NOMO-1 (cell line): Measurements from ENCODE around the gene GEMIN2.
"Not testable (repeated sequence)": the region's sequence is repeated elsewhere in the genome, so short reads cannot be mapped to it uniquely, and the experiment has no call there.

Experiments
- DNase-seq, 2 experiments: peaks; one replicate each; lab custom pipeline; 2025; ENCODE audit not compliant: unreplicated experiment in 2 of 2; lab: John Stamatoyannopoulos, UW

The GEMIN2 gene, protein sequence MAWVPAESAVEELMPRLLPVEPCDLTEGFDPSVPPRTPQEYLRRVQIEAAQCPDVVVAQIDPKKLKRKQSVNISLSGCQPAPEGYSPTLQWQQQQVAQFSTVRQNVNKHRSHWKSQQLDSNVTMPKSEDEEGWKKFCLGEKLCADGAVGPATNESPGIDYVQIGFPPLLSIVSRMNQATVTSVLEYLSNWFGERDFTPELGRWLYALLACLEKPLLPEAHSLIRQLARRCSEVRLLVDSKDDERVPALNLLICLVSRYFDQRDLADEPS

DNA sequence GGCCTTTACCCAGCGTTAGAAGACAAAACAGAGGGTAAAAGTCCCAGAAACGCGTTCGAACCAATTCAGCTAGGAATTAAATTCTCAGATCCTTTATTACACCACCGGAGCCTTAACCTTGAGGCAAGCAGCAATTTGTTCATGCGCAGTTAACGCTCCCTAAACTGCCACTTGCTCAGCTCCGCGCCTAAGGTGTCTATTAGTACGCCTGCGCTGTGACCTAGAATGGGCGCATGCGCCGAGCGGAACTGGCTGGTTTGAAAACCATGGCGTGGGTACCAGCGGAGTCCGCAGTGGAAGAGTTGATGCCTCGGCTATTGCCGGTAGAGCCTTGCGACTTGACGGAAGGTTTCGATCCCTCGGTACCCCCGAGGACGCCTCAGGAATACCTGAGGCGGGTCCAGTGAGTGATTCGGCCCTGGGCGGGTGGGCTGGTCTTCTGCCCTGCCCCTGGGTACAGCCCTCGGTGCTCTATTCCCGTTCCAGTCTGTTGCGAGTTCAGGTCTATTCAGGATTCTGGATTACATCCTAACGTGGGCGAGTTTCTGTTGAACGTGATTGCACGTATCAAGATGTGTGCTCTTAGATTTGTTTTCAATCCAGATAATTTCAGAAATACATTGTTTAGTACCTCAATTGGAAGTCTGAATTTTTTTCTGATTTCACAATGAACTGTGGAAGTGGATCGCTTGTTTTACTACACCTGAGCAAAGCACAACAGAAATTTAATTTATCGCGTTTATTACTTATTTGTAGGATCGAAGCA, at the start of gene GEMIN2:
GEMIN2 (plus strand) TSS at position 251 of the 766 bp plus-strand sequence; CDS start at position 267, 16 bp downstream.
- DNase-seq, result peak; percentile 93 to 97

DNA sequence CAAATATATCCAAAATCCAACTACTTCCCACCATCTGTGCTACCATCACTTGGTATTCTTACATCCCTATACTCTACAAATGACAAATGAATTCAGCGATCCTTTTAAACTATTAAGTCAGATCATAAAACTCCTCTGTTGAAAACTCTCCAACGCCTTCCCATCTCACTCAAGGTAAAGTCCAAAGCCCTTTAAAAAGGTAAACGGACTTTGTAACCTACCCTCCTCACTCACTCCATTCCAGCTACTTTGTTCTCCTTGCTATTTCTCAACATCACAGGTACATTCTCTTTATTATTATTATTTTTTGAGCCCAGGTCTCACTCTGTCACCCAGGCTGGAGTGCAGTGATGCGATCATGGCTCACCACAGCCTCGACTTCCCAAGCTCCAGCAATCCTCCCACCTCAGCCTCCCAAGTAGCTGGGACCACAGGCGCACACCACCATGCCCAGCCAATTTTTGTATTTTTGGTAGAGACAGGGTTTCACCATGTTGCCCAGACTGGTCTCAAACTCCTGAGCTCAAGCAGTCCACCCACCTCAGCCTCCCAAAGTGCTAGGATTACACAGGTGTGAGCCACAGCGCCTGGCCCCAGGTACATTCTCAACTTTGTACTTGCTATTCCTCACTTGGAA, 44.8 kb upstream of the GEMIN2 start:
- DNase-seq, result not testable (repeated sequence)

DNA sequence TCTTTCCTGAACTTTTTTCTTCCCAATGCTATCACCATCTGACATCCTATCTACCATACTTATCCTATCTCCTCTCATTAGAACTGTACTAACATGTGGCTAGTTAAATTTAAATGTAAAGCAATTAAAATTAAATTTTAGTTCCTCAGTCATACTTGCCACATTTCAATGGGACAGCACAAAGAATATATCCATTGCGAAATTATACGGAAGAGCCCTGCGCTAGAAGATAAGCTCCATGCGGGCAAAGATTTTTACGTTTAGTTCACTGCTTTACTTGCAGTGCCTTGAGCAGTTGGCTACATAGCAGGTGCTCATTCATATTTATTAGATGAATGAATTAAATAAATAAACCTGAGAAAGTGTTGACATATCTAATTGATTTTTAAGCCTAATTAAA, 44.2 kb upstream of the GEMIN2 start:
- no peak for DNase-seq

DNA sequence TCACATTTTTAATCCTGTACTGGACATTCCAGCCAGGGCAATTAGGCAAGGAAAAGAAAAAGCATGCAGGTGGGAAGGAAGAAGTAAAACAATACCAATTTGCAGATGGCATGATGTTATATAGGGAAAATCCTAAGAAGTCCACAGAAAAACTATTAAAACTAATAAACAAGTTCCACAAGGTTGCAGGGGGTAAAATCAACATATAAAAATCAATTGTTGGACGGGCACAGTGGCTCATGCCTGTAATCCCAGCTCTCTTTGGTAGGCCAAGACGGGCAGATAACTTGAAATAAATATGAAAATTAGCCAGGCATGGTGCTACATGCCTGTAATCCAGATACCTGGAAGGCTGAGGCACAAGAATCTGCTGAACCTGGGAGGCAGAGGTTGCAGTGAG, 43.0 kb upstream of the GEMIN2 start:
- DNase-seq, result no peak

DNA sequence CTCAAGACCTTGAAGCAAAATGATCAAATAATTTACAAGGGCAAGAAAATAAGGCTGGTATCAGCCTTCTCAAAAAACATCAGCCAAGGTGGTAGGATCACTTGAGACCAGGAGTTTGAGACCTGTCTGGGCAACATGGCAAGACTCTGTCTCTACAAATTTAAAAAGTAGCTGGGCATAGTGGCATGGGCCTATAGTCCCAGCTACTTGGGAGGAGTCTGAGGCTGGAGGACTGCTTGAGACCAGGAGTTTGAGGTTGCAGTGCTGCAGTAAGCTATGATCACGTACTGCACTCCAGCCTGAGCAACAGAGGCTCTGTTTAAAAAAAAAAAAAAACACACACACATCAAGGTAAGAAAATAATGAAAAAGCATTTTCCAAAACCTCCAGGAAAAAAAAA, 33.2 kb upstream of the GEMIN2 start:
- DNase-seq, result no peak

DNA sequence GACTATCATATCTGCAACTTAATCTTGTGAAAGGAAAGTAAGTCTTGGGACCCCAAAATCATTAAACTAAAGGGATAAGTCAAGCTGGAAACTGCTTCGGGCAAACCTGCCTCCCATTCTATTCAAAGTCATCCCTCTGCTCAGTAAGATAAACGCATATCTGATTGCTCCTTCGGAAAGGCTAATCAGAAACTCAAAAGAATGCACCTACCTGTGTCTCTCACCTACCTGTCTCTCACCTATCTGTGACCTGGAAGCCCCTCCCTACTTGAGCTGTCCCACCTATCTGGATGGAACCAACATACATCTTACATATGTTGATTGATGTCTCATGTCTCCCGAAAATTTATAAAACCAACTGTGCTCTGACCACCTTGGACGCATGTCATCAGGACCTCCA, 31.0 kb upstream of the GEMIN2 start:
- DNase-seq, result no peak

DNA sequence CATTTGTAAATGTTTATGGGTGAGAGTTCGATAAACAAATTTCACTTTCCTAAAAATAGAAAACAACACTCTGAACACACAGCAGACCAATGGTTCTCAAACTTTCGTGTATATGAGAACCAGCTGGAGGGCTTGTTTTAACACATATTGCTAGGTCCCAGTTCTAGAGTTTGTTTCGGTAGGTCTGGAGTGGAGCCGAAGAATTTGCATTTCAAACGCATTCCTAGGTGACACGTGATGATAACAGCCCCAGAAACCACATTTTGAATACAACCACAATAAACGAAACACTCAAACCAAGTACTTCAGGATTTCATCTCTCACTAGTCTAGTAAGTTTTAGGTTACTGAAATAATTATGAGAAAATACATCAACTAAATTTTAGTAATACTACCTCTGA, 28.2 kb upstream of the GEMIN2 start:
- DNase-seq, result no peak

DNA sequence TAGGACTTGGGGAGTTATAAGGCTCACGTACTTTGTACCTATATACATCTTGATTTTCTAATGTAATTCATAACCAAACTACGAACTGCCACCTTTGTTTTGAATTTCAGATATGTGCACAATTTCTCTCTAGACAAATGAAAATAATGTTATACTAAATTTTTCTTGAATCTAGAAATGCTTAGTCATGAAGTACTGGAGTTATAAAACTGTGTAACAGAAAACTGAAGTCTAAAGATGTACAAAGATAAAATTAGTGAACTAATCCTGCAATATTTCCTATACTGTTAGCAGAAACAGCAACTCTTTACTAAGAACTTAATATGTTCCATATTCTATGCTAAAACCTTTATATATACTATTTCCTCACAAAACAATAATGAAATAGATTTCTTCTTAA, 26.6 kb upstream of the GEMIN2 start:
- DNase-seq, result no peak

DNA sequence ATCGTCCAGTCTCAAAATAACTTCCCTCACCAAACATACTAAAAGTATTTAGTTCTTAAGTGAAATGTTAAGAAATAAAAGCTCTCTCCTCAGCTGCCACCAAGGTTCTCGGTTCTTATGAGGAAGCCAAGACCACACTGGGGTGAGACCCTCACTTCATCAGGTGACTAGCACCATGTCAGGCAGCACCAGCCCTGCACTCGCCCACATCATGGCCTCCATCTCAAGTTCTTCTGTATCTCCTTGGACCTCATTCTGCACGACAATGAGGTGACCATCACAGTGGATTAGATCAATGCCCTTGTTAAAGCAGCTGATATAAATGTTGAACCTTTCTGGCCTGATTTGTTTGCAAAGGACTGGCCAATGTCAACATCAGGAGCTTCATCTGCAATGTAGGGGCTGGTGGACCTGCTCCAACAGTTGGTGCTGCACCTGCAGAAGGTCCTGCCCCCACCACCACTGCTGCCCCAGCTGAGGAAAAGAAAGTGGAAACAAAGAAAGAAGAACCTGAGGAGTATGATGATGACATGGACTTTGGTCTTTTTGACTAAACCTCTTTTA, 23.5 kb upstream of the GEMIN2 start:
- DNase-seq, result no peak

DNA sequence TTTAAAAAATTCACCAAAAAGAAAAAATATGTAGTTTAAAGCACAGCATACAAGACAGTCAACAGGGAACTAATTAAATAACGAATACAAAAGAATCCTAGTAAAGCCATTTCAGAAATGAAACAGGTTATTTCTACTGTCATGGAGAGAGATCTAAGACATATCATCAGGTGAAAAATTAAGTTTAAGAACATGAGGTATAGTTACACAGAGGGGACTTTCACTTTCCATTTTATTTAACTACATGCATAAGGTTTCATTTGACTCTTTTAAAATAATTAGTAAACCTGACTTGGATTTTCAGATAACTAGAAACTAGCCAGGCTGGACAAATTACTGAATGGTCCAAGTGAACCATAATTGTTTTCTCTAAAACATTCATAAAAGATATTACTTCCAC, 22.4 kb upstream of the GEMIN2 start:
- no peak for DNase-seq

DNA sequence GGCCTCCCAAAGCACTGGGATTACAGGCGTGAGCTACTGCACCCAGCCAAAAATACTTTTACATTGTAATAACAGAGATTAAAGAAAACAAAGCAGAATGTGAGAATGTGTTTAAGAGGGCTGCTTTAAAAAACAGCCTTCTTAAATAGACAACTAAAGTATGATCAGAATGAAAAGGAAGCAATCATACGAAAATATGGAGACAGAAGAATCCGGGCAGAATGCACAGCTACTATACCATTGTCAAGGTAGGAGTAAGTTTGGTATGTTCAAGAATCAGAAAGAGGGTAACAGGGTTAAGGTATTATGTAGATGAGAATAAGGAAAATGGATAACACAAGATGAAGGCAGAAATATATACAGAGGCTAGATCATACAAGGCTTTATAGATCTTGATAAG, 19.6 kb upstream of the GEMIN2 start:
- no peak for DNase-seq

DNA sequence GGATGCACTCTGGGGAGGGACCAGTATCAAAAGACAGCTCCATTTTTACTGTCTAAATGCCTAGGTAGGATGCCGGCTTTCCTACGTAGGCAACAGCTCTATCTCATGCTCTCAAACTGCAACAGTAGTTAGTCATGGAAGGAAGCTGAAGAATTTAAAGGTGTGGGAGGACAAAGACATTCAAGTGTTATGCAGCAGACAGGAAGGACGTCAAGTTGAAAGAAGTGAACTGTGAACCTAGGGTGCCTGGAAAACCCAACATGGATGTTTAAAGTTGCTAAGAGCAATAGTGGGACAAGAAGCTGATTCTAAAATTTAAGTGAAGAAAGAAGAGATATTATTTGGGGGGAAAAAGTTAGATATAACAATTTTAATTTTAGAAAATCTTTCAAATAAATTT, 17.0 kb upstream of the GEMIN2 start:
- DNase-seq, result no peak

DNA sequence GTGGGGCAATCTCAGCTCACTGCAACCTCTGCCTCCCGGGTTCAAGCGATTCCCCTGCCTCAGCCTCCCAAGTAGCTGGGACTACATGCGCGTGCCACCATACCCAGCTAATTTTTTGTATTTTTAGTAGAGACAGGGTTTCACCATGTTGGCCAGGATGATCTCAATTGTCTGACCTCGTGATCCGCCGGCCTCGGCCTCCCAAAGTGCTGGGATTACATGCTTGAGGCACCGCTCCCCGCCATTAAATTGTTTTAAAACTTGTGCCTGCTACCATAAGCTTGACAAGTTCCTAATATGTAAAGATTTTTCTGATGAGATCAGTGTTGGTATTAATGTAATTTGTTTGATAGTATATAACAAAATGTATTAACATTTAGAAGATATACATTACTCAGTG, 14.9 kb upstream of the GEMIN2 start:
- not testable (repeated sequence) for DNase-seq

DNA sequence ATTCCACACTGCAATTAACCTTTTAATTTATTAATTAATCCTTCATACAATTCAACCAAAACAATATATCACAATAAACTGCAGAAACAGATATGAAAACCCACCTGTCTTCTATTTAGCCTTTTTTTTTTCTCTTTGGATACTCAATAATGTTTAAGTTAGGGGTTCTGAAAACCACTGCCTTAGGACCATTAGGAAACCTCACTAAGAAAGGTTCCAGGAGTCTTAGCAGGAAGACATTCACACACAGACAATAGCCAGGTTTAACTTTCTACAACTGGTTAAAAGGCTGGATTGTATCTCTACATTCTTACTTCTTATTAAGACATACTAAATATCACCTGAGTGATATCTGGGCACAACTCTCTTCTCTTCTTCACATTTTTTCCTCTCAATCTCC, 14.4 kb upstream of the GEMIN2 start:
- no peak for DNase-seq

DNA sequence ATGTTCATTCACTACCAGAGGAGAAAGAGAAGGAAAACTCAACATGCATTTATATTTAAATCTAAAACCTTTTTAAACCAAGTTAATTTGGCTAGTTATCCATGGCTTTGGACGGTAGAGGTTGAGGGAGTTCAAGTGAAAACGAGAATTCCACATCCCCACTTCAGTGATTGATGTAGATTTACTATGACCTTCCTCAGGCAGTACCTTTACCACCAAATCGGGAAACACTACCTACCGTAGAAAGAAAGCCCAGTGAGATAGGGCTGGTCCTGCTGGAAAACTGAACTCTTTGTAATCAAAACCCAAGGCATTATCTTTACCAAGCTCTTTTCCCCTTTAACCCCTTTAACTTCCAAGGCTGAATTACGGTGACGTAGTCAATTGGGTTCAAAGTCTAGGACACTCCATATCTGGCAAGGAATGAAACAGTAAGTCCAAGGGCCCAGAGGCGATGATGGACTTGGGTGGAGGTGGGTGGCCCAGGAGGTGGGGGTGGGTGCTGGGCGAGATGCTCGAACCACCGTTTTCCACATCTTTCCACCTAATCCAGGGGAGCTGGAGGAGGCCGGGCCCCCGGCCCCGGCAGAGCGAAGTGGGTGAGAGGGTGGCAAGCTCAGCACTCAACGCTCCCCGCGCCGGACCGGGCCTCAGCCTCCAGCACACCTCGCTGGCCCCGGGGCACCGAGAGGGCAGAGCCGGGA, 11.7 kb upstream of the GEMIN2 start:
- peak; percentile 12 to 18 for DNase-seq

DNA sequence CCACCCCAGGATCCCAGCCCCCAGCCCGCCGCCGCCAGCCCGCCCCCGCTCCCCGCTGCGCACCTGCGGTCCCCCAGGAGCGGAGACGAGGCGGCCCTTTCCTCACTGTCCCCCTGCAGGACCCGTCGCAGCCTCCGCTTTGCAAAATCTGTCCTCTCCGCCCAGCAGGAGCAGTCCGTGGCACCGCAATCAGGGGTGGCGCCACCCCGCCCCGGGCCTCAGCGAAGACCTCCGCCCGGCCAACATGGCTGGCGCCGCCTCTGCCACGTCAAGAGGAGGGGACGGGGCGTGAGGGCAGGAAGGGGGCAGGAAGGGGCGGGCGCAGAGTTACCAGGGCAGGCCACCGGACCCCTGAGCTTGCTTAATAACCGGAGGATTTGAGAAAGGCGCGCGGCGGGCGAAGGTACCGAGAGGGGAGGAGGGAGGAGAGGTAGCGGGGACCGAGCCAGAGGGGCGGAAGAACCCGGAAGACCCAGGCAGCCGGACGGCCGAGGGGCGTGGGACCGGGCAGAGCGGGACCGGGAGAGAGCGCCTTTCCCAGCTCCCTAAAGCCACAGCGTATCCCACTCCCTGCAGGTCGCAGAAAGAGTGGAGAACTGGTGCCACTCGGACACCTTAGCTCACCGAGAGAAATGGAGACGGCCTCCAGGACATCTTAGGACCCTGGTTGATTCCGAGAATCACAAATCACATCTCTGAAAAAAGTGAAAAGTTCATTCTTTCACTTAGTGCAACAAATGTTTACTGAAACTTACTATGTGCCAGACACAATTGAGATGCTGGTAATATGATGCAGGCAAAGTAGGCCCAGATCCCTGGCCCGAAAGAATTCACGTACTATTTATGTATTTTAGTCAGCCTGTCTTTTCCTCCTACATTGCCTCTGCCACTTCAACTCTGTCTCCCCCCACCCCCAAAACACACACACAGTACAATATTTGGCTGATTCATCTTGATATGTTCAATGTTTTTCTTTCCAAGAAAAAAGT, 10.9 kb upstream of the GEMIN2 start, which contains the start of gene SEC23A:
SEC23A (minus strand) TSS at position 267 of the 989 bp plus-strand sequence. CDS start 7,117 bp downstream, outside the sequence.
- peak; percentile 89 to 95 for DNase-seq

DNA sequence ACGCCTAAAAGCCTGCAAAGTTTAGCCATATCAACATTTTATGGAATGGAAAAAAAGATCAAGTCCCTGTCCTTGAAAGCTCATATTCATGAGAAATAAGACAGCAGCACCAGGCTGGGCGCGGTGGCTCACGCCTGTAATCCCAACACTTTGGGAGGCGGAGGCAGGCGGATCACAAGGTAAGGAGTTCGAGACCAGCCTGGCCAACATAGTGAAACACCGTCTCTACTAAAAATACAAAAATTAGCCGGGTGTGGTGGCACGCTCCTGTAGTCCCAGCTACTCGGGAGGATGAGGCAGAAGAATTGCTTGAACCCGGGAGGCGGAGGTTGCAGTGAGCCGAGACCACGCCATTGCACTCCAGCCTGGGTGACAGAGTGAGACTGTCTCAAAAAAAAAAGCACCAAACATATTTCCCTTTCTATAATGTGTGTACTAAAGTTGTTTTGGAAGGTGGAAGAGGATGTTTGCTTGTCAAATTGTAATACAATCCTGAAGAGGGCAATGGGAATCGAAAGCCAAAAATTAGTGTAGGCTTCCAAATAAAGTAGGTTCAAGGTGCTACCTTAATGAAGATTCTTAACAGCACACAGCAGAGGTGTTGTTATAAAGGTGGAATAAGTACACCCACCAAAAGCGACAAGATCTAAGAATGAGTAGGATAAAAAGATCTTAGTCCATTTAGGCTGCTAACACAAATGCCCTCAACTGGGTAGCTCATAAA, 9.9 kb upstream of the GEMIN2 start:
- not testable (repeated sequence) for DNase-seq

DNA sequence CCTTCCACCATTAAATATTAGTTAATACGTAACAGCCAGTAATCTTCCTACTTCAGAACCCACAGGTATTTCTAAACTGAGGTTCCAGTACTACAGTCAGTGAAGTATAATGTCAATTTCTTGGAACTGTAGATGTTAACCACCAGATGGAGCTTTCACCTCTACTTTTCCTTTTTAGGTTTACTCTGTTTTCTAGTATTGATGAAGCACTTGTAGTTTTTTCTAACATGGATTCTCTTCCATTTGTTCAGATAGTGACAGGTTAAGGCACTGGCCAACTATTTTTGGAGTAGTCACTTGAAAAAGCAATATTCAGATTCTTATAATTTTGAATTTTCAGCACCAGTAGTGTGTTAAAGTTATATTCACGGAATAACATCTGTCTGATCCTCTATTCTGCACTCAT, 6.5 kb upstream of the GEMIN2 start:
- DNase-seq, result peak in 1 of 2 experiments; percentile 35

DNA sequence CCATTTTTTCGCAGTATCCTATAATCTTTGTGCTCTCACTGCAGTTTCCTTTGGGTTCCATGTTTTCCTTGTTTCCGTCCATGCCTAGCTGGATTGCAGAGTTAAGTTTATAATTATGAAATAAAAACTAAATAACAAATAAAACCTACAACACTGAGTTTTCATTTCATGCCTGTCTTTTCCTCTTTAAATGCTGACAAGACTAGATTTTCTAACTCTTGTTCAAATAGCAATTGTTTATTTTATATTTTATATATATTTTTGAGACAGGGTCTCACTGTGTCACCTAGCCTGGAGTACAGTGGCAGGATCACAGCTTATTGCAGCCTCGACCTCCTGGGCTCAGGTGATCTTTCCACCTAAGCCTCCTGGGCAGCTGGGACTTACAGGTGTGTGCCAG, 5.3 kb upstream of the GEMIN2 start:
- no peak for DNase-seq
